IMR-90 (cell line): ENCODE results near the gene DYSF. TPM values are rescaled to one million over a fixed set of nuclear protein-coding genes. Genes with fewer than 3 reads are reported as not detected.

ENCODE experiments used
- ATAC-seq: fragments of 200-7000 bp; cut with Tn5 transposase; 2 replicates; pipeline ENCODE4 v1.9.1; 2020; ENCODE audit warnings: low read depth, mild to moderate bottlenecking, moderate library complexity
- BruUV-seq: library from RNA; stranded (reverse); fragments of 400-500 nt; replicated peaks from 2 replicates; lab custom pipeline; 2021; lab: Mats Ljungman, UMichigan
- CTCF ChIA-PET: fragments of 300-600 bp; formaldehyde crosslinking; extraction: SDS; loops from one replicate; lab custom pipeline; 2021; ENCODE audit warnings: antibody characterized with exemption; lab: Yijun Ruan, JAX
- POLR2A ChIA-PET: fragments of 300-600 bp; sonication (Branson Sonifier 250); formaldehyde crosslinking; loops from one replicate; lab custom pipeline; 2022; ENCODE audit warnings: antibody characterized with exemption; ENCODE audit not compliant: unreplicated experiment; lab: Charles Lee
- DNase-seq: peaks from one replicate; pipeline ENCODE4 v3.0.0; 2013
- H2AFZ ChIP-seq: replicated peaks from 2 replicates; pipeline ENCODE3; 2013; ENCODE audit warnings: low read length, mild to moderate bottlenecking; ENCODE audit not compliant: poor library complexity
- H2AK5ac ChIP-seq: 2 replicates; pipeline ENCODE4 v1.6.1; 2013; ENCODE audit warnings: low read depth, low read length, inconsistent platforms
- H2AK9ac ChIP-seq: replicated peaks from 2 replicates; pipeline ENCODE3; 2013; ENCODE audit warnings: mild to moderate bottlenecking, low read depth, low read length, moderate library complexity; ENCODE audit not compliant: poor library complexity
- H2BK120ac ChIP-seq: 2 replicates; pipeline ENCODE4 v1.6.1; 2013; ENCODE audit warnings: low read depth, low read length, inconsistent platforms
- H2BK15ac ChIP-seq: 3 replicates; pipeline ENCODE4 v1.6.1; 2013; ENCODE audit warnings: low read depth, low read length, inconsistent platforms
- H2BK20ac ChIP-seq: 2 replicates; pipeline ENCODE4 v1.6.1; 2013; ENCODE audit warnings: low read depth, mild to moderate bottlenecking, inconsistent platforms, low read length, moderate library complexity
- H2BK5ac ChIP-seq: 2 replicates; pipeline ENCODE4 v1.6.1; 2013; ENCODE audit warnings: mild to moderate bottlenecking, low read depth, low read length, inconsistent platforms; ENCODE audit not compliant: poor library complexity, severe bottlenecking
- H3K14ac ChIP-seq: replicated peaks from 2 replicates; pipeline ENCODE4 v1.6.1; 2013; ENCODE audit warnings: low read depth, low read length, inconsistent platforms
- H3K18ac ChIP-seq: 2 replicates; pipeline ENCODE4 v1.6.1; 2013; ENCODE audit warnings: low read depth, low read length, control low read depth
- H3K23ac ChIP-seq: 2 replicates; pipeline ENCODE4 v1.6.1; 2013; ENCODE audit warnings: low read depth, low read length, inconsistent platforms
- H3K27ac ChIP-seq: 2 replicates; pipeline ENCODE4 v1.5.1; 2013; ENCODE audit warnings: mild to moderate bottlenecking, control low read depth, low read length; ENCODE audit not compliant: insufficient read depth
- H3K27me3 ChIP-seq: 2 replicates; pipeline ENCODE4 v1.6.1; 2013; ENCODE audit warnings: low read length; ENCODE audit not compliant: control insufficient read depth, insufficient read depth
- H3K36me3 ChIP-seq: 2 replicates; pipeline ENCODE4 v1.6.1; 2013; ENCODE audit warnings: low read length, mixed read lengths; ENCODE audit not compliant: control insufficient read depth, insufficient read depth
- H3K4ac ChIP-seq: 2 replicates; pipeline ENCODE4 v1.6.1; 2013; ENCODE audit warnings: low read depth, low read length, inconsistent platforms
- H3K4me1 ChIP-seq: 2 replicates; pipeline ENCODE4 v1.6.1; 2013; ENCODE audit warnings: low read length, mixed read lengths; ENCODE audit not compliant: control insufficient read depth, insufficient read depth
- H3K4me2 ChIP-seq: 2 replicates; pipeline ENCODE4 v1.6.1; 2013; ENCODE audit warnings: low read depth, mild to moderate bottlenecking, control low read depth, low read length, moderate library complexity
- H3K4me3 ChIP-seq: 2 replicates; pipeline ENCODE4 v1.5.1; 2013; ENCODE audit warnings: low read depth, mild to moderate bottlenecking, control low read depth, low read length, moderate library complexity; ENCODE audit not compliant: insufficient read depth
- H3K56ac ChIP-seq: 2 replicates; pipeline ENCODE4 v1.6.1; 2013; ENCODE audit warnings: low read length, inconsistent platforms; ENCODE audit not compliant: insufficient read depth; ENCODE audit errors: extremely low read depth
- H3K79me1 ChIP-seq, 2 experiments: 2 replicates each; pipeline ENCODE4 v1.6.1; 2013; ENCODE audit warnings: low read length in 2 of 2, inconsistent platforms in 1 of 2, low read depth in 1 of 2
- H3K9ac ChIP-seq: 2 replicates; pipeline ENCODE4 v1.6.1; 2013; ENCODE audit warnings: low read depth, low read length, control low read depth
- H3K9me1 ChIP-seq: 2 replicates; pipeline ENCODE4 v1.6.1; 2013; ENCODE audit warnings: low read length, inconsistent platforms; ENCODE audit not compliant: insufficient read depth
- H3K9me3 ChIP-seq: 2 replicates; pipeline ENCODE4 v1.6.1; 2013; ENCODE audit warnings: low read length; ENCODE audit not compliant: control insufficient read depth, insufficient read depth
- H4K20me1 ChIP-seq: 2 replicates; pipeline ENCODE4 v1.6.1; 2013; ENCODE audit warnings: low read length, inconsistent platforms; ENCODE audit not compliant: insufficient read depth
- H4K5ac ChIP-seq: 2 replicates; pipeline ENCODE4 v1.6.1; 2013; ENCODE audit warnings: mild to moderate bottlenecking, low read depth, low read length, control low read depth
- H4K8ac ChIP-seq, 2 experiments: 2 replicates each; pipeline ENCODE4 v1.6.1; 2013; ENCODE audit warnings: low read depth in 2 of 2, low read length in 2 of 2, control low read depth in 1 of 2, inconsistent platforms in 1 of 2
- H4K91ac ChIP-seq: 2 replicates; pipeline ENCODE4 v1.6.1; 2013; ENCODE audit warnings: low read depth, low read length, inconsistent platforms; ENCODE audit not compliant: insufficient read depth
- BHLHE40 ChIP-seq: fragments of 150-350 bp; IDR thresholded peaks from 2 replicates; pipeline ENCODE4 v1.6.1; 2016; ENCODE audit warnings: mild to moderate bottlenecking, low read depth, low read length
- CEBPB ChIP-seq: IDR thresholded peaks from 2 replicates; pipeline ENCODE4 v1.6.1; 2012; ENCODE audit warnings: low read depth, low read length, improper control_type of control experiment
- CHD1 ChIP-seq: IDR thresholded peaks from 2 replicates; pipeline ENCODE4 v1.6.1; 2012; ENCODE audit warnings: low read depth, low read length, improper control_type of control experiment
- FOS ChIP-seq: fragments of 150-350 bp; IDR thresholded peaks from 2 replicates; pipeline ENCODE4 v1.6.1; 2016; ENCODE audit warnings: low read depth, low read length
- MAFK ChIP-seq: IDR thresholded peaks from 2 replicates; pipeline ENCODE4 v1.6.1; 2012; ENCODE audit warnings: low read depth, low read length, improper control_type of control experiment
- MXI1 ChIP-seq: IDR thresholded peaks from 2 replicates; pipeline ENCODE4 v1.6.1; 2012; ENCODE audit warnings: low read depth, mild to moderate bottlenecking, low read length, moderate library complexity, borderline replicate concordance
- NFE2L2 ChIP-seq: fragments of 150-350 bp; IDR thresholded peaks from 2 replicates; pipeline ENCODE4 v1.6.1; 2016; ENCODE audit warnings: low read depth, mild to moderate bottlenecking, low read length
- POLR2A ChIP-seq: IDR thresholded peaks from 2 replicates; pipeline ENCODE4 v1.6.1; 2012; ENCODE audit warnings: mild to moderate bottlenecking, low read depth, low read length
- RAD21 ChIP-seq: IDR thresholded peaks from 2 replicates; pipeline ENCODE4 v1.6.1; 2012; ENCODE audit warnings: low read length, improper control_type of control experiment
- RCOR1 ChIP-seq: IDR thresholded peaks from 2 replicates; pipeline ENCODE4 v1.6.1; 2012; ENCODE audit warnings: mild to moderate bottlenecking, low read length, improper control_type of control experiment; ENCODE audit not compliant: insufficient replicate concordance
- RFX5 ChIP-seq: IDR thresholded peaks from 2 replicates; pipeline ENCODE4 v1.8.0; 2012; ENCODE audit warnings: low read depth, mild to moderate bottlenecking, low read length, moderate library complexity
- SMC3 ChIP-seq: fragments of 150-350 bp; IDR thresholded peaks from 2 replicates; pipeline ENCODE4 v1.6.1; 2016; ENCODE audit warnings: low read depth, mild to moderate bottlenecking, antibody characterized with exemption, low read length, moderate library complexity
- WGBS, 2 experiments: methylation state at CpG; one replicate each; pipeline versions ENCODE4 v1.1.5 to v1.1.7; 2013; ENCODE audit warnings: missing lambda C conversion rate in 2 of 2; ENCODE audit not compliant: insufficient read length in 1 of 2; ENCODE audit errors: extremely low coverage in 2 of 2; 5-methylcytosine and 5-hydroxymethylcytosine counted together
- dilution Hi-C: fragments of 300-500 bp; cut with HindIII; formaldehyde crosslinking; loops from one replicate; pipeline ENCODE4 v1.14.3; 2018; ENCODE audit warnings: low sequenced_read_pairs; ENCODE audit not compliant: unreplicated experiment
- in situ Hi-C: fragments of 300-500 bp; cut with MboI; formaldehyde crosslinking; loops from 3 replicates; pipeline ENCODE4 v1.14.3; 2019; ENCODE audit warnings: low sequenced_read_pairs, inconsistent platforms, mixed read lengths
- intact Hi-C: fragments of 100-400 bp; cut with micrococcal nuclease; formaldehyde crosslinking; loops from 2 replicates; pipeline ENCODE4 v1.10.0; 2022
- polyA plus RNA-seq, 3 experiments: library from polyadenylated mRNA; depleted of rRNA; stranded (reverse); fragments of >200 nt; gene quantifications; 2 replicates each; pipeline ENCODE4 v1.2.3, GENCODE V29; 2012; ENCODE audit warnings: low replicate concordance in 1 of 3
- total RNA-seq: library from RNA; depleted of rRNA; stranded (reverse); fragments of >200 nt; gene quantifications from 2 replicates; pipeline ENCODE4 v1.2.3, GENCODE V29; 2012
- TF ChIP-seq, protein P1 (sequence below): fragments of 150-350 bp; IDR thresholded peaks from 2 replicates; pipeline ENCODE4 v1.6.1; 2016; ENCODE audit warnings: low read depth, mild to moderate bottlenecking, low read length, moderate library complexity, borderline replicate concordance
- TF ChIP-seq, protein P2 (sequence below): fragments of 150-350 bp; IDR thresholded peaks from 2 replicates; pipeline ENCODE4 v1.6.1; 2017; ENCODE audit warnings: mild to moderate bottlenecking, antibody characterized with exemption, low read length, low read depth

DYSF gene
- total and polyA plus RNA-seq, 2 of the 4 experiments (the other 2 are of a cell fraction) = 0.09 to 0.18 TPM

DNA sequence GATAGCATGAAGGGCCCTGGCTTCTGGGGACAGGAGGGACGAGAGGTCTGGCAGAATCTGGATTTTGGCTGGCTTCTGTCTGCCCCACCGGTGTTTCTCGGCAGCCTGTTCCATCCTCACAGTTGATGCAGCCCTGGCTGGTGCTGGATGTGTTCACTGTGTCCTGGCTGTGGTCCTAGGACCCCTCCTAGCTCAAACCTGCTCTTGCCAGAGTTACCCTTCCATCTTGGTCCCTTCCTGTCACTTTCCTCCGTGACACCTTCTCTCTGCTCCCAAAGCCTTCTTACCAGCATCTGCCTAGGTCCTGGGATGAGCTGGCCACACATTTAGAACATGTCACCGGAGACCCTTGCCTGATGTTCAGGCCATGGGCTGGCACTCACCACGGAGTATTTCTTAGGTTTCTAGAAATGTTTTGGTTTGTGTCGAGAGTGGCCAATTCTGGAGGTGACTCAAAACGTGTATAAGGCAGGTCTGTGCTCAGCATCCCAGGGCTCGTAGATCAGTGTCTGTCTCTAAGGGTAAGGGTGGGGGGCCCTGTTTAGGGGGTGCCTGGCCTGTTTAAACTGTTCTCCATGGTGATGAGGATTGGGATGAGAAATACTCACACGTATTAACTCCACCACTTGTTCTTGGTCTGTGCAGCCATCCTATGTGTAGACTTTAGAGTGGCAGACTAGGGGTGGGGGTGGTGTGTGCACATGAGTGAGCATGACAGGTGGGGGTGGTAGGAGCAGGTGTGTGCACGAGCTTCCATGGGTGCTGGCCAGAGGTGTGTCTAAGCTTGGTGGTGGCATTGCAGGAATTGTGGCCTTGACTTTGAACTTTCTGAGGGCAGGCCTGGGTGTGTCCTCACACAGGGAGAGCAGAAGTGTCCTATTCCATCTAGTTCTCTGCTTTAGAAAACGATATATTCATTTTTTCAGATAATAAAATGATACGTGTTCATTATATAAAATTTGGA is 162.7 kb downstream of the DYSF start:
- no peak overlapping the region for H3K9ac ChIP-seq
- no peak overlapping the region for H3K14ac ChIP-seq
- no peaks in the 10 kb centered on the region for H3K79me1 ChIP-seq
- no peaks in the 10 kb centered on the region for H3K36me3 ChIP-seq
- H3K27ac ChIP-seq = no peak overlapping the region
- peaks cover 28% of the 10 kb centered on the region for H3K27me3 ChIP-seq
- no peak overlapping the region for H3K4me2 ChIP-seq
- DNase-seq (no peak), ATAC-seq (no peak)
- H3K23ac ChIP-seq = no peak overlapping the region
- H3K4me1 ChIP-seq = no peaks in the 10 kb centered on the region
- H3K4ac ChIP-seq = no peak overlapping the region
- no peak overlapping the region for H2BK120ac ChIP-seq
- no peak overlapping the region for H3K4me3 ChIP-seq
- H3K9me3 ChIP-seq = no peaks in the 10 kb centered on the region
- dilution Hi-C loops = no loop called here
- no peak overlapping the region for H4K91ac ChIP-seq
- no peak overlapping the region for H2BK15ac ChIP-seq
- no peak overlapping the region for H2AK5ac ChIP-seq
- CTCF ChIA-PET = interaction anchor here (0.7 kb wide), 1 partner anchor 182 kb away, joined by 3 read pairs; no protein-coding TSS in a partner anchor
- no peak overlapping the region for H3K56ac ChIP-seq
- H4K5ac ChIP-seq = no peak overlapping the region
- POLR2A ChIA-PET = no interaction called here
- no peak overlapping the region for H2BK20ac ChIP-seq
- intact Hi-C loops = loop anchor here (10.0 kb wide), 1 partner anchor 319 kb away; no protein-coding TSS in a partner anchor
- 43% methylated on average over 6 of the region's 13 CpGs; no CpG with 5 or more reads in 1 of the 2 experiments for WGBS, 2 experiments
- H4K8ac ChIP-seq = no peak overlapping the region
- no TSS peak for BruUV-seq
- TF ChIP-seq, protein P1, sequence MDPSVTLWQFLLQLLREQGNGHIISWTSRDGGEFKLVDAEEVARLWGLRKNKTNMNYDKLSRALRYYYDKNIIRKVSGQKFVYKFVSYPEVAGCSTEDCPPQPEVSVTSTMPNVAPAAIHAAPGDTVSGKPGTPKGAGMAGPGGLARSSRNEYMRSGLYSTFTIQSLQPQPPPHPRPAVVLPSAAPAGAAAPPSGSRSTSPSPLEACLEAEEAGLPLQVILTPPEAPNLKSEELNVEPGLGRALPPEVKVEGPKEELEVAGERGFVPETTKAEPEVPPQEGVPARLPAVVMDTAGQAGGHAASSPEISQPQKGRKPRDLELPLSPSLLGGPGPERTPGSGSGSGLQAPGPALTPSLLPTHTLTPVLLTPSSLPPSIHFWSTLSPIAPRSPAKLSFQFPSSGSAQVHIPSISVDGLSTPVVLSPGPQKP = no peak
- no peak for TF ChIP-seq MAFK
- no peak for TF ChIP-seq RCOR1
- TF ChIP-seq, protein P2, sequence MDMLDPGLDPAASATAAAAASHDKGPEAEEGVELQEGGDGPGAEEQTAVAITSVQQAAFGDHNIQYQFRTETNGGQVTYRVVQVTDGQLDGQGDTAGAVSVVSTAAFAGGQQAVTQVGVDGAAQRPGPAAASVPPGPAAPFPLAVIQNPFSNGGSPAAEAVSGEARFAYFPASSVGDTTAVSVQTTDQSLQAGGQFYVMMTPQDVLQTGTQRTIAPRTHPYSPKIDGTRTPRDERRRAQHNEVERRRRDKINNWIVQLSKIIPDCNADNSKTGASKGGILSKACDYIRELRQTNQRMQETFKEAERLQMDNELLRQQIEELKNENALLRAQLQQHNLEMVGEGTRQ = no peak
- no peak for TF ChIP-seq MXI1
- TF ChIP-seq CEBPB = no peak
- no peak for TF ChIP-seq RFX5
- TF ChIP-seq RAD21 = no peak
- TF ChIP-seq POLR2A = no peak
- no peak for TF ChIP-seq NFE2L2
- TF ChIP-seq FOS = no peak
- no peak for TF ChIP-seq CHD1
- TF ChIP-seq BHLHE40 = no peak
- no peak for TF ChIP-seq SMC3
- no peak overlapping the region for H2AFZ ChIP-seq
- no peak overlapping the region for H3K18ac ChIP-seq
- no peaks in the 10 kb centered on the region for H4K20me1 ChIP-seq
- no peak overlapping the region for H2BK5ac ChIP-seq
- H3K9me1 ChIP-seq = no peaks in the 10 kb centered on the region; the same call in 1 of the 2 replicates
- no peak overlapping the region for H2AK9ac ChIP-seq
- in situ Hi-C loops = no loop called here
